Esophagus squamous epithelium (tissue), 4 donors: Measurements from ENCODE around the gene POR.

ENCODE experiments used
- CTCF ChIP-seq, 6 experiments: fragments of 450-650 bp in 4 of 6; fragments of 200-600 bp in 2 of 6; sonication (generic) in 2 of 6; IDR thresholded peaks; one replicate each; pipeline ENCODE4 v1.5.1; 2016 to 2019; ENCODE audit warnings: antibody characterized with exemption in 6 of 6, mild to moderate bottlenecking in 4 of 6, moderate library complexity in 4 of 6
- POLR2A ChIP-seq, 4 donors: fragments of 450-650 bp; IDR thresholded peaks; one replicate each; pipeline ENCODE4 v1.6.1; 2017; ENCODE audit warnings: antibody characterized with exemption in 4 of 4, mild to moderate bottlenecking in 4 of 4, moderate library complexity in 3 of 4

- no peak for TF ChIP-seq CTCF (IDR thresholded peaks at IDR 0.05)
- no peak for TF ChIP-seq POLR2A (IDR thresholded peaks at IDR 0.05)
Measured at GRCh38 chr7:75924256-75924655, 9.3 kb downstream of the POR start.
